ENCODE measurements around the gene COL18A1. TPM values are rescaled to one million over a fixed set of nuclear protein-coding genes. Genes with fewer than 3 reads are reported as not detected.

COL18A1 gene
- total and polyA plus RNA-seq, 2 donors (not counting 1 experiment from before 2014, with no cell fraction given) = 15.6 to 24.7 TPM

- CTCF ChIA-PET = interaction anchor here (0.9 kb wide), 1 partner anchor 10 kb away, joined by 3 read pairs; no protein-coding TSS in a partner anchor
- Histone ChIP-seq H2AFZ (ENCODE audit: insufficient read depth, low read depth, low read length, poor library complexity, severe bottlenecking) (no peak overlapping the region), H3K27ac (ENCODE audit: low read length in 2 of 2) (no peak overlapping the region), H3K27me3 (replicated peaks in 1 of 4; ENCODE audit: control extremely low read depth in 1 of 4, control insufficient read depth in 3 of 4, insufficient read depth in 4 of 4, low read length in 3 of 4) (peaks cover 0 to 24% (median 2%) of the 10 kb centered on the region in 4 experiments), H3K9me3 (ENCODE audit: control extremely low read depth in 1 of 3, control insufficient read depth in 2 of 3, insufficient read depth in 1 of 3, low read length in 2 of 3) (peaks cover 0 to 19% (median 0%) of the 10 kb centered on the region in 3 donors), H3K4me3 (ENCODE audit: control extremely low read depth in 1 of 5, extremely low read depth in 1 of 5, insufficient read depth in 1 of 5, low read depth in 2 of 5, low read length in 4 of 5) (no peak overlapping the region), H3K4me2 (replicated peaks; ENCODE audit: low read depth, low read length, poor library complexity, severe bottlenecking) (no peak overlapping the region), H3K9ac (ENCODE audit: low read length) (no peak overlapping the region), H3K36me3 (replicated peaks in 1 of 2; ENCODE audit: control extremely low read depth in 1 of 2, control insufficient read depth in 1 of 2, extremely low read depth in 1 of 2, insufficient read depth in 2 of 2, low read length in 1 of 2) (no peaks in the 10 kb centered on the region), H3K79me2 (ENCODE audit: control insufficient read depth, insufficient read depth, low read length) (no peaks in the 10 kb centered on the region), H4K20me1 (ENCODE audit: control insufficient read depth, insufficient read depth, low read length, poor library complexity, severe bottlenecking) (no peaks in the 10 kb centered on the region), H3K4me1 (ENCODE audit: control insufficient read depth in 2 of 2, insufficient read depth in 2 of 2, low read length in 2 of 2) (peaks cover 8 to 10% of the 10 kb centered on the region in 2 donors)
- DNase-seq (no peak), ATAC-seq (ENCODE audit: low read depth) (no peak)
- POLR2A ChIA-PET = no interaction called here
- Mint-ChIP-seq H3K27ac (no peak overlapping the region), H3K9me3 (ENCODE audit: insufficient read depth) (no peaks in the 10 kb centered on the region), H3K4me3 (no peak overlapping the region), H3K27me3 (peaks cover 22% of the 10 kb centered on the region), H3K4me1 (peaks cover 6% of the 10 kb centered on the region)
- intact Hi-C loops (cut with micrococcal nuclease) = no loop called here
- TF ChIP-seq EZH2 (IDR thresholded peaks at IDR 0.05; ENCODE audit: borderline replicate concordance, insufficient read depth, low read depth, low read length, poor library complexity, severe bottlenecking) (no peak), CTCF (IDR thresholded peaks at IDR 0.05) (no peak)
- 80% methylated on average over 11 of the region's 17 CpGs for WGBS (ENCODE audit: insufficient coverage)
Measured at GRCh38 chr21:45434645-45435217, 29.8 kb downstream of the COL18A1 start.

- Mint-ChIP-seq H3K9me3 (ENCODE audit: insufficient read depth) (no peaks in the 10 kb centered on the region), H3K4me1 (peaks cover 6% of the 10 kb centered on the region), H3K4me3 (no peak overlapping the region), H3K27me3 (peaks cover 18% of the 10 kb centered on the region), H3K27ac (no peak overlapping the region)
- no peak overlapping the region for H3K9ac ChIP-seq (ENCODE audit: low read length)
- no peaks in the 10 kb centered on the region for H4K20me1 ChIP-seq (ENCODE audit: control insufficient read depth, insufficient read depth, low read length, poor library complexity, severe bottlenecking)
- TF ChIP-seq EZH2 (IDR thresholded peaks at IDR 0.05; ENCODE audit: borderline replicate concordance, insufficient read depth, low read depth, low read length, poor library complexity, severe bottlenecking) (no peak), CTCF (IDR thresholded peaks at IDR 0.05) (no peak)
- H3K27me3 ChIP-seq (replicated peaks in 1 of 4; ENCODE audit: control extremely low read depth in 1 of 4, control insufficient read depth in 3 of 4, insufficient read depth in 4 of 4, low read length in 3 of 4) = peaks cover 0 to 28% (median 2%) of the 10 kb centered on the region in 4 experiments
- H3K79me2 ChIP-seq (ENCODE audit: control insufficient read depth, insufficient read depth, low read length) = no peaks in the 10 kb centered on the region
- 87% methylated on average over 15 of the region's 15 CpGs for WGBS (ENCODE audit: insufficient coverage)
- intact Hi-C loops (cut with micrococcal nuclease) = no loop called here
- no peak overlapping the region for H3K4me2 ChIP-seq (replicated peaks; ENCODE audit: low read depth, low read length, poor library complexity, severe bottlenecking)
- no peak for DNase-seq
- H3K36me3 ChIP-seq (replicated peaks in 1 of 2; ENCODE audit: control extremely low read depth in 1 of 2, control insufficient read depth in 1 of 2, extremely low read depth in 1 of 2, insufficient read depth in 2 of 2, low read length in 1 of 2) = no peaks in the 10 kb centered on the region
- peaks cover 0 to 19% (median 0%) of the 10 kb centered on the region in 3 donors for H3K9me3 ChIP-seq (ENCODE audit: control extremely low read depth in 1 of 3, control insufficient read depth in 2 of 3, insufficient read depth in 1 of 3, low read length in 2 of 3)
- H3K27ac ChIP-seq (ENCODE audit: low read length in 2 of 2) = no peak overlapping the region
- H2AFZ ChIP-seq (ENCODE audit: insufficient read depth, low read depth, low read length, poor library complexity, severe bottlenecking) = no peak overlapping the region
- H3K4me1 ChIP-seq (ENCODE audit: control insufficient read depth in 2 of 2, insufficient read depth in 2 of 2, low read length in 2 of 2) = peaks cover 9 to 11% of the 10 kb centered on the region in 2 donors
- ChIA-PET CTCF (interaction anchor here (0.9 kb wide), 1 partner anchor 9 kb away, joined by 3 read pairs; no protein-coding TSS in a partner anchor), POLR2A (no interaction called here)
- no peak for ATAC-seq (ENCODE audit: low read depth)
- H3K4me3 ChIP-seq (ENCODE audit: control extremely low read depth in 1 of 5, extremely low read depth in 1 of 5, insufficient read depth in 1 of 5, low read depth in 2 of 5, low read length in 4 of 5) = no peak overlapping the region
Measured at GRCh38 chr21:45435405-45435981, 30.5 kb downstream of the COL18A1 start.
